HEK293T (cell line): ENCODE data around the gene SMARCB1.

ENCODE experiments used
- ELF4 ChIP-seq: fragments of 450-650 bp; IDR thresholded peaks from 2 replicates; pipeline ENCODE4 v1.6.1; 2017; ENCODE audit warnings: antibody characterized with exemption
- FOXA1 ChIP-seq: fragments of 450-650 bp; IDR thresholded peaks from 2 replicates; pipeline ENCODE4 v1.6.1; 2016; ENCODE audit warnings: mild to moderate bottlenecking
- FOXK2 ChIP-seq: fragments of 450-650 bp; IDR thresholded peaks from 2 replicates; pipeline ENCODE4 v1.6.1; 2016; ENCODE audit warnings: mild to moderate bottlenecking
- FOXM1 ChIP-seq: fragments of 450-650 bp; IDR thresholded peaks from 2 replicates; pipeline ENCODE4 v1.6.1; 2017; ENCODE audit warnings: mild to moderate bottlenecking, borderline replicate concordance
- LEF1 ChIP-seq: fragments of 450-650 bp; IDR thresholded peaks from 2 replicates; pipeline ENCODE4 v1.6.1; 2017; ENCODE audit warnings: mild to moderate bottlenecking, borderline replicate concordance
- NFRKB ChIP-seq: fragments of 450-650 bp; IDR thresholded peaks from 2 replicates; pipeline ENCODE4 v1.6.1; 2016; ENCODE audit warnings: mild to moderate bottlenecking, moderate library complexity
- SUZ12 ChIP-seq: fragments of 450-650 bp; IDR thresholded peaks from 2 replicates; pipeline ENCODE4 v1.6.1; 2016; ENCODE audit warnings: mild to moderate bottlenecking
- ZNF384 ChIP-seq: fragments of 450-650 bp; IDR thresholded peaks from 2 replicates; pipeline ENCODE4 v1.6.1; 2016

DNA sequence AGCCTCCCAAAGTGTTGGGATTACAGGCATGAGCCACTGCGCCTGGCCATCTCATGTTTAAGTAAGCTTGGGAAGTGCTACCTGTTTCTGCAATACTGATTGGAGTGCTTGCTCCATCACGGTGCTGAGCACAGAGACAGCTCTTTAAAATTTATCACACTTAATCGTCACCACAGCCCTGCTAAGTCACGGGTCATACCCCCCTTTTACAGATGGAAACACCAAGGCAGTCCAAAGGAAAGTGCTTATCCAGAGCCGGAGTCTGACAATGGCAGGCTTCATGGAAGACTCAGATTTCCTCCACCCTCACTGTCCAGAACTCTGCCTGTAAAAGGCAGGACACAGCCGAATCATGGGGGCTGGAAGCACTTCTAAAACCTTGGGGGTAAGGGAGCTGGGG is 26.7 kb upstream of the SMARCB1 start:
- TF ChIP-seq ZNF384 (no peak), LEF1 (no peak), FOXK2 (no peak), FOXA1 (no peak), FOXM1 (no peak), ELF4 (no peak), NFRKB (no peak), SUZ12 (no peak)
